DMS 273 (cell line): ENCODE results near the gene MICAL2.

Source experiments
- DNase-seq: peaks from one replicate; lab custom pipeline; 2025; ENCODE audit not compliant: unreplicated experiment; lab: John Stamatoyannopoulos, UW

MICAL2 gene

GRCh38 chr11:12200991-12201985 is 90.9 kb downstream of the MICAL2 start:
- DNase-seq, result peak; percentile 21

GRCh38 chr11:12202661-12203310 is 92.4 kb downstream of the MICAL2 start:
- DNase-seq, result no peak

- DNase-seq, result no peak
These were observed 94.1 kb downstream of the MICAL2 start for GRCh38 chr11:12204506-12204905.

- no peak for DNase-seq
These were observed 94.9 kb downstream of the MICAL2 start for GRCh38 chr11:12205330-12205729.

GRCh38 chr11:12206529-12206928 is 96.1 kb downstream of the MICAL2 start:
- DNase-seq, result peak; percentile 40

GRCh38 chr11:12207384-12208150 is 97.2 kb downstream of the MICAL2 start:
- no peak for DNase-seq

- DNase-seq, result no peak
These were observed 98.7 kb downstream of the MICAL2 start for GRCh38 chr11:12209096-12209495.

- DNase-seq, result no peak
These were observed 99.8 kb downstream of the MICAL2 start for GRCh38 chr11:12210200-12210599.

- DNase-seq, result no peak
These were observed 101.1 kb downstream of the MICAL2 start for GRCh38 chr11:12211331-12212065.

- no peak for DNase-seq
These were observed 101.9 kb downstream of the MICAL2 start for GRCh38 chr11:12212174-12212820.

GRCh38 chr11:12212821-12213185 is 102.4 kb downstream of the MICAL2 start:
- DNase-seq, result no peak

GRCh38 chr11:12213883-12214282 is 103.5 kb downstream of the MICAL2 start:
- no peak for DNase-seq

GRCh38 chr11:12214751-12215150 is 104.4 kb downstream of the MICAL2 start:
- no peak for DNase-seq

- DNase-seq, result no peak
These were observed 104.8 kb downstream of the MICAL2 start for GRCh38 chr11:12215181-12215593.

- DNase-seq, result no peak
These were observed 105.7 kb downstream of the MICAL2 start for GRCh38 chr11:12216041-12216451.

GRCh38 chr11:12216671-12217374 is 106.4 kb downstream of the MICAL2 start:
- DNase-seq, result no peak

- DNase-seq, result no peak
These were observed 107.5 kb downstream of the MICAL2 start for GRCh38 chr11:12217879-12218278.

GRCh38 chr11:12218909-12219308 is 108.5 kb downstream of the MICAL2 start:
- DNase-seq, result no peak

- peak; percentile 76 for DNase-seq
These were observed 109.4 kb downstream of the MICAL2 start for GRCh38 chr11:12219757-12220156.

- peak; percentile 65 for DNase-seq
These were observed 109.9 kb downstream of the MICAL2 start for GRCh38 chr11:12220305-12220704.
